Hematopoietic multipotent progenitor cell treated with erythropoietin and hydrocortisone succinate and interleukin-3 and kit ligand, for 8 days (in vitro differentiated cells): ENCODE data around the gene PLCG1.
"Not testable (repeated sequence)": the region's sequence is repeated elsewhere in the genome, so short reads cannot be mapped to it uniquely, and the experiment has no call there.

ENCODE experiments used
- DNase-seq: peaks from one replicate; pipeline ENCODE4 v3.0.0-alpha.2; 2015

Gene PLCG1

DNA sequence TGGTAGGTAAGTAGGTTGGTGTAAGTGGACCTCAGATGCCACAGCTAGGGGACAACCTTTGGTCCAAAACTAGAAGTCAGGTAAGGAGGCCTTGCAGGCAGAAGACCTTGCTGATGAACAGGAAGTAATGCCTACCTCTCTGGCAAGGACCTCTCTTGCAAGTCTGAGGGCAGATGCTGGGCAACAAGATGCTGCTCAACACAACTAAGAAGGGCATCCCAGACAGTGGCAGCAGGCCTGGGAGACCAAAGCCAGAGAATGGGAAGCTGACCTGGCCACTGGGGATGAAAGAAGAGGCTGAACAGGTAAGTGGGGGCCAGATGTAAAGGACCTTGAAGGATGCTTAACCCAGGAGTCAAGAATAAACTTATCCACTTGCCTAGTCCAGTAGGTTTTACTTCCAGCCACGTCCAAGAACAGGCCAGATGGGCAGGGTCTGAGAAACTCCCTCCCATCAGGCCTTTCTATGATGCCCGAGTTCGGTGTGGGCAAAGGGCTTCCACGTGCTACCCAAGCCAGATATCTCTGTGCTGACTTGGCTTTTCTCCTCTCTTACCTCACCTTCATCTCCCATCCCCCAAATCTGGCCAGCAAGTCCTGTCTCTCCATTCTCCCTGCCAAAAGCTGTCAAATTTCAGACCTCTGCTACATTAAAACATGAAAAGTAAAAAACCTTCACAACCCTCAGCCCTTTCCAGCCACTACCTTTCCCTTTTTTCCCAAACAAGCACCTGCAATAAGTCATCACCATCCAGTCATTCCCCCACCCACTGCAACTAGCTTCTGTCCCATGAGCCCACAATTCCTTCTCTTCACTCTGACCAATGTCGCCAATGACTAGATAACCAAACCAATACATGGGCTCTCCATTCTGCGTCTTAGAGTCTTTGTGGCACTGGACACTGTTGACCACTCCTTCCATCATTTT is 11.5 kb upstream of the PLCG1 start:
- DNase-seq, result no peak

DNA sequence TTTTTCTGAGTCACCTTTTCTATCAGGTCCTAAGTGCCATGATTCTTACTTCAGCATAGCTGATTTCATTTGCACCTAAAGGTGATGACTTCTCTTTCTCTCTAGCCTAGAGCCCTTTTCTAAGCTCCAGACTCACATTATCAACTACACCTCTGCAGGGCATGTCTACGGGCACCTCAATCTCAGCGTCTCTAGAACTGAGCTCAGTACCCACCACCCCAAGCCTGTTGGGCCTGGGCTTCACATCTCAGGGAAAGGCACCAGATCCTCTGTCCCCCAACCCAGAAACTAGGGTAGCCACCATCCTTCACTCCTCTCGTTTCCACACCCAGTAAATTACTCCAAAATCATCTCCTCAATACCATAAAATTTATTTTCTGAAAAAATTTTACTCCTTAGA is 10.6 kb upstream of the PLCG1 start:
- no peak for DNase-seq

DNA sequence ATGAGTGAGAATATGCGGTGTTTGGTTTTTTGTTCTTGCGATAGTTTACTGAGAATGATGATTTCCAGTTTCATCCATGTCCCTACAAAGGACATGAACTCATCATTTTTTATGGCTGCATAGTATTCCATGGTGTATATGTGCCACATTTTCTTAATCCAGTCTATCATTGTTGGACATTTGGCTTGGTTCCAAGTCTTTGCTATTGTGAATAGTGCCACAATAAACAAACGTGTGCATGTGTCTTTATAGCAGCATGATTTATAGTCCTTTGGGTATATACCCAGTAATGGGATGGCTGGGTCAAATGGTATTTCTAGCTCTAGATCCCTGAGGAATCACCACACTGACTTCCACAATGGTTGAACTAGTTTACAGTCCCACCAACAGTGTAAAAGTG is 9.0 kb upstream of the PLCG1 start:
- not testable (repeated sequence) for DNase-seq

DNA sequence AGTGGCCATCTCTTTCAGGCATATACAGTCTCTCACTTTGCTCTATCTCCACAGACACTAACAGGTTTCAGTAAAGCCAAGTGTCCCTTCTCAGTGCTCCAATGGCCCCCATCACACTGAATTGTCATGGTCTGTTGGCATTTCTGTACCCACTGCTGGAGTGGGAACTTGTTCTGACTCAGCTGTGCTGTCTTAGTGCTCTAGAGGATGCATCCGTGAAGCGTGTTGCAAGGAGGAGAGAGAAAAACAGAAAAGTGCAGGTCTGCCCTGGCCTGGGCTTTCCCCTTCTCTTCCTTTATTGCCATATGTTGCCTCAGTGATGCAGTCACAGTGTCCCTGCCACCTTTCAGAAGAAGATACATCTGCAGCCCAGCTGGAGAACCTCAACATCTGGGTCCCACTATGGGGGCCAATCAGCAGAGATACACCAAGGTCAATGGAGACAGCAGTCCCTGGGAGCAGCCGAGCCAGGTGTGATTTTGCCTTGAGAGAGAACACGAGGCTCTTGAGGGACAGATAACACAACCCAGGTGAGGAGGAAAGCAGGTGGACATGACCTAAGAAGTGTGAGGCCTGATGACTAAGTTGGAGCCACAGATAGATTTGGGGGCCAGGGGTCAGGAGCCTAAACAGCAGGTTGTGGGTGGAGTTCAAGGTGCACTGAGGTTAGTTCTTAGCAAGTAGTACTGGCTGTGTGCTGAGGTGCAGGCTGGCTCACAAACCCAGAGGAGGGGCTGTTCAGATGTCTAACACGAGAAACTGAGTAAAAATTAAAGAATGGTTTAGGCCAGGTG is 5.6 kb upstream of the PLCG1 start:
- DNase-seq, result no peak

DNA sequence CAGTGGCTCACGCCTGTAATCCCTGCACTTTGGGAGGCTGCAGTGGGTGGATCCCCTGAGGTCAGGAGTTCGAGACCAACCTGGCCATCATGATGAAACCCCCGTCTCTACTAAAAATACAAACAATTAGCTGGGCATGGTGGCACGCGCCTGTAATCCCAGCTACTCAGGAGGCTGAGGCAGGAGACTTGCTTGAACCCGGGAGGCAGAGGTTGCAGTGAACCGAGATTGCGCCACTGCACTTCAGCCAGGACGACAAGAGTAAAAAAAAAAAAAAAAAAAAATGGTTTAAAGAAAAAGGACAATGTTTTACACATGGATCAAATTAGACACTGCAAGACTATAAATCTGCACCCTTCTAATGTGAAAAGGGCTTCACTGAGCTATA is 5.0 kb upstream of the PLCG1 start:
- DNase-seq, result not testable (repeated sequence)

DNA sequence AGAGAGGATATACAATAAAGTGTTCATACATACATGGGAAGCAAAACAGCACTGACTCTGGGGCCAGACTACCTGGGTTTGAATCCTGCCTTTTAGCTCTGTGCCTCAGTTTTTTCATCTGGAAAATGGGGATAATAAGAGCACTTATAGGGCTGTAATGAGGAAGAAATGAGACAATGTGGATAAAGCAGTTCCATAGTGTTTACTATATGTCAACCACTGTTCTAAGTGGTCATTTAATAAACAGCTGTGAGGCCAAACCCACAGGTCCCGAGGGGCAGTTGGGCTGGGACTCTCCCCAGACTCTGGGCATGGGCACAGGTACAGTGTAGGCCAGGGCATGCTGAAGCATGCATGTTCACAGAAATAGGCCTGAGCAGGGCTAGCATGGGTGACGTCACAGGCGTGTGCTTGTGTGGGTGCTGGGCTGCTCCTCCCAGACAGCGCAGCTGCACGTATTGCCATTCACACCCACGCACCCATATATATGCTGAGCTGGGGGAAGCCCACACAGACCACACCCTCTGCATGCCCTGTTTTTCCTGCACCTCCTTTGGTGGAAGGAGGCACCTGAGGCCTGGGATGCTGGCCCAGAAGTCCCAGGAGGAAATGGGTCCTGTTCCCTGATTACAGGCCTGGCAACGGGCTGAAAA is 3.5 kb upstream of the PLCG1 start:
- DNase-seq, result no peak

DNA sequence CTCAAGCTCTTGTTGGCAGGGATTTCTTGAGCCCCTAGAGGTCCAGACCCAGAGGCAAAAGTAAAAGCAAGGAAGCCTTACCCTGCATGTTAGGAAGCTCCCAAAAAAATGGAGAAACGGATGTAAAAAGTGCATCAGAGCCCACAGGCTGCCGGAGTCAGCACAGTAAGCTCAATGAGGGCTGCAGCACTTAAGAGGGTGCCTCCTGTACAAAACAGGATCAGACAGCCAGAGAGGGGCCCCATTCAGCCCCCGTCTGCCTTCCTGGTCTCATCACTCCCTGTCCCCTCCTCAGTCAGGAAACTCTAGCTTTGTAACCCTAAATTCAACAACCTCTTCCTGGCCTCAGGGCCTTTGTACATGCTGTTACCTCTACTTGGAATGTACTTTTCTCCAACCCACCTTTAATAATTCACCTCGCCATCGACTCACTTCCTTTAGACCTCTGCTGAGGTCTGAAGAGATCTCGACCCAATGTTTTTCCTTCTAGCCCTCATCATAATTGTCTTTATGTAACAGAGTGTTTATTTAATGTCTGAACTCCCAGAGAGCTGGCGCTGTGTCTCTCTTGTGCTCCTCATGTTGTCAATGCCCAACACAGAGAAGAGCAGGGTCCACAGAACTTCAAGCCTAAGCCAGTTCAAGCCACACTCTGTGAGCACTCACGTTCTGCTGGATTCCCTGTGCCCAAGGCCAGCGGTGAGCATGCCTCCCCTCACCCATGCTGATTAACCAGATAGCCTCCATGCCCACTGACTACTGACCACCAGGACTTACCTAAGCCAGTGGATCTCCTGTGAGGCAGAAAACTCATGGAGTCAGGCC is 2.8 kb upstream of the PLCG1 start:
- no peak for DNase-seq

DNA sequence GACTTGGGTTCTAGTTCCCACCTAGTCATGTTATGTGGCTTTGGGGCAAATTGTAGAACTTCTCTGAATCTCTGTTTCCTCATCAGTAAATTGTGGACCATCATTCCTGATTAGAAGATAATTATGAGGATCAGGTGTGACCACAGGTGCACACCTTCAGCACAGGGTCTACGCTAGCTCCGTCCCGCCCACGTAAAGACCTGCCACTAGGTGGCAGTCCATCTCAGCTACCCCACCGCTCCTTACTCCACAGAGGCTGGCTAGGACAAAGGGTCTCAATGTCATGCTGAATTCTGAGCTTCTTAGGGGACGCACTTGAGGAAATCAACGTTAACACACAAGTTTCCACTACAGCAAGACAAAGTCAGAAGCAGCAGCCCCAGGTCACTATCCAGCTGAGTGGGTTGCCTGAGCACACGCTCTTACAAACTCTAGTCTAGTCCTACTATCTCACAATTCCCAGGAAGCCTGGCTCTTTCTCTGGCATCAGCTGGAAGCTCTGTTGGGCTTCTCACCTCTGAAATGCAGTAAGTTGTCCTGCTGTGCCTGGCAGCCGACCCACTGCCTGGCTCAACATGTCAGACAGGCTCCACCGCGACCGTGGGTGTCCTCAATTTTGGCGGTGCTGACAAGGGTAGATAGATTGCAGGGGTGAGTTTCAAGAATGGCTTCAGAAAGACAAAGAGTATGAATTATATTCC is 2.0 kb upstream of the PLCG1 start:
- peak; percentile 55 for DNase-seq

DNA sequence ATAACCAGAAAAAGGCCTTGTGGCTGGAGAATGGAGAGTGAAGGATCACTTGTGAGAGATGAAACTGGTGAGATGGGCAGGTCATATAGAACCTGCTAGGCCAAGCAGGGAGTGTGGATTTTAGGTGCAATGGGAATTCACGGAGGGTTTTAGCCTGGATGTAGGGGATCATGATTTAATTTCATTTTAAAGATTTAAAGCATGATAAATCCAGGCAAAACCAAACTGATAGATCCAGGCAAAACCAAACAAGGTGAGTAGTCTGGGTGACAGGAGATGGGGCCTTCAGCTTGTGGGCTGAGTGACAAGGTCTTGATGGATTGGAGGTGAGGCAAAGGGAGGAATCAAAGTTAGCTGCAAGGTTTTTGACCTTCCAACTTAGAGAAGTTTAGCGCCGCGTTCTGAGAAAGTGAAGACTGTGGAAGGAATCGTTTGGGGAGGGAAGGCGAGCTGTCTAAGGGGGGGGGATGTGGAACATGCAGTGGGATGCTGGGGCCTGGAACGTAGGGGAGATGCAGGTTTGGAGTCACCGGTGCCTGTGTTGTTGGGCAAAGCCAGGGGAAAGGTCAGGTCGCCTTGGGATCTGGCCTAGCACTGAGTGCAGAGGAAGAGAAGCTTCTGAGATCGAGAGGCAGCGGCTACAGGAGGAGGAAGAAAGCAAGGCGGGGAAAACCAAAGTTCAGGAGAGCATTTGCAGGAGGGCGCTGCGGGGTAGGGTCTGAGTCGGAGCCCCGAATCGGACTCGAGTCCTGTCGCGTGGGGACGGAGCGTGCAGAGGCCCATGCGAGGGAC is 1.3 kb upstream of the PLCG1 start:
- DNase-seq, result no peak

DNA sequence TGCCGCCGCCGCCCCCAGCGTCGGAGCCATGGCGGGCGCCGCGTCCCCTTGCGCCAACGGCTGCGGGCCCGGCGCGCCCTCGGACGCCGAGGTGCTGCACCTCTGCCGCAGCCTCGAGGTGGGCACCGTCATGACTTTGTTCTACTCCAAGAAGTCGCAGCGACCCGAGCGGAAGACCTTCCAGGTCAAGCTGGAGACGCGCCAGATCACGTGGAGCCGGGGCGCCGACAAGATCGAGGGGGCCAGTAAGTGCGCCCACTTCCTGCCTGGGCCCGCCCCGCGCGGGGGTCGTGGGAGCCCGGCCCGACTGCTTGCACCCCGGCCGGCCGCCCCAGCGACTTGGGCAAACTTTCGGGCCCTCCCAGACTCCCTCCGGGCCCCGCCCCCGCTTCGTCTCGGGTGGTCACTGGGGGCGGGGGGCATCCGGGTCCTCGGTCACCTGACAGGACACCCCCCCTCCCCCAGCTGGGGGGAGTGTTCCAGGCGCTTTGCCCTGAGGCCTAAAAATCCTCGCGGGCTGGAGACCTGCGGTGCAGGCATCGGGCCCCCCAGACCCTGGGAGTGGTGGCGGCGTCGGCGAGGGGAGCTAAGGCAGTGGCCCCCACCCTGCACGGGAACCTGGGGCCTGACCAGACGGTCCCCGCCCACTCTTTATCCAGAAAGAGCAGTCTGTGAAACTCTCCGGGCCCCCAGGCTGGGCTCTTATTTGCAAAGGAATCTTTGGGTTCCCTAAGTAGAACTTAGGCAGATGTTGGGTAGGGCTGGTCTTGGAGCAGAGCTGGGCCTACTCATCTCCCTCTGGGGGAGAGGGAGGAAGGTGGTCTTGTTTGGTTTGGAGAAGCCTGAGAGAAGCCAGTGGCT is 501 bp downstream of the PLCG1 start:
- peak; percentile 60 for DNase-seq

DNA sequence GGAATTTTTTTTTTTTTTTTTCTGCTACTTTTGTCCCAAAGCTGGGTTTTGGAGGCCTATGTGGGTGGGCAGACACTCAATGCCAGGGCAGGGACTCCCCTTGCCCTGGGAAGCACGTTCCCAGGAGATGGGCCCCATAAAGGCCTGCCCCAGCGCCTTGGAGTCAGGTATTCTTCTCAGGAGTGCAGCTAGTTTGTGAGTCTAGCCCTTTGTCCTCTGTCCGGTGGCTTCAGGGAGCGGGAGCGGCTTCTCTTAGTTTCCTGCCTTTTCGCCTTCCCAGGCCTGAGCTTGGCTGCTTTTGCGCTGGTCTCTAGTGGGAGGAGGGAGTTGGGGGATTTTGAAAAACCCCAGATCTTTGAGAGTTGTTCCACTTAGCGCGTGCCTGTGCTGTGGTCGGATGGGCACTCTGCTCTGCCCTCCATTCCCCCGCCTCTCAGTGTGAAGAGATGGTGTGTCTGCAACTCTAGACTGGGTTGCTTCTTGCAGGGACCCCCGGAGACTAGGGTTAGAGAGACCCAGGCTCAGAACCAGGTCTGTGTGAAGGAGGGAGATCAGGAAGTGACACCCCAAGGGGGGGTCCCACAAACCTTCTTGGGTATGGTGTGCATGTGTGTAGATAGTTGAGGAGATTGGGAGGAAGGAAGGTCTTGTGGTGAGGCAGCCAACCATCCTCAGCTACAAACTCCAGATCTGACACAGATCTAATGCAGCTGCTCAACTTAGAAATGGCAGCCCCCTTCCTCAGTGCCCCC is 1.3 kb downstream of the PLCG1 start:
- DNase-seq, result no peak

DNA sequence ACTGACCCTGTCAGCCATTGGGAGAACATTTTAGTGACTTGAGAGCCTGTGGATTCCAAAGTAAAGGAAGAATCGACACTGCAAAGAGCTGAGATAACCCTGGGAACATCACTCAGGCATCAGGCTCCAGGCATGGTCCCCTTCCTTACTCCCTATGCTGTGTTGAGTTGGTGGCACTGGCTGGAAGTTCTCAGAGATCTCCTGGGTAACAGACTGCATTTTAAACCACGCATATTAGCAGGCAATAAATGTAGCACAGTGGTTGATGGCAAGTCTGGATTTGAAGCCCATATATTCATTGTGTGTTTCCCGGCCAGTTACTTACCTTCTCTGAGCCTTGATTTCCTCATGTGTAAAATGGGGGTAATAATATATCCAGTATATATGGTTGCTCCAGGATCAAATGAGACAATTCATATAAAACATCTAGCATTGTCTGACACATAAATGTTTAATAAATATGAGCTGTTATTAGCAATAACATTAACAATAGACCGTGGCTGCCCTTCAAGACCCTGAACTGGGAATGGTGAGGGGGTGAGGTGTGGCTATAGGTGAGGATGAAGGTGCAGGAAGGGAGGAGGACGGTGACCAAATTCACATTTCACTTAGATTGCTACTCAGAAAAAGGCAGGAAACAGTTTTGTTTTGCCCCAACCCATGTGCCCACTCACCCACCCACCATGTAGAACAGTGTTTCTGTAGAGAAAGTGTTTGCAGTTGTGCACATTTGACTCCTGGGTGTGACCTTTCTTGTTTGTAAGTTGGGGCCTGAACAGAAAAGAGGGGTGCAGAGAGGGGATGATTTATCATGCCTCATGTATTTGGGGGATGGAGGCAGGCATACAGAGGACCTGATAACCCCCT is 2.1 kb downstream of the PLCG1 start:
- no peak for DNase-seq

DNA sequence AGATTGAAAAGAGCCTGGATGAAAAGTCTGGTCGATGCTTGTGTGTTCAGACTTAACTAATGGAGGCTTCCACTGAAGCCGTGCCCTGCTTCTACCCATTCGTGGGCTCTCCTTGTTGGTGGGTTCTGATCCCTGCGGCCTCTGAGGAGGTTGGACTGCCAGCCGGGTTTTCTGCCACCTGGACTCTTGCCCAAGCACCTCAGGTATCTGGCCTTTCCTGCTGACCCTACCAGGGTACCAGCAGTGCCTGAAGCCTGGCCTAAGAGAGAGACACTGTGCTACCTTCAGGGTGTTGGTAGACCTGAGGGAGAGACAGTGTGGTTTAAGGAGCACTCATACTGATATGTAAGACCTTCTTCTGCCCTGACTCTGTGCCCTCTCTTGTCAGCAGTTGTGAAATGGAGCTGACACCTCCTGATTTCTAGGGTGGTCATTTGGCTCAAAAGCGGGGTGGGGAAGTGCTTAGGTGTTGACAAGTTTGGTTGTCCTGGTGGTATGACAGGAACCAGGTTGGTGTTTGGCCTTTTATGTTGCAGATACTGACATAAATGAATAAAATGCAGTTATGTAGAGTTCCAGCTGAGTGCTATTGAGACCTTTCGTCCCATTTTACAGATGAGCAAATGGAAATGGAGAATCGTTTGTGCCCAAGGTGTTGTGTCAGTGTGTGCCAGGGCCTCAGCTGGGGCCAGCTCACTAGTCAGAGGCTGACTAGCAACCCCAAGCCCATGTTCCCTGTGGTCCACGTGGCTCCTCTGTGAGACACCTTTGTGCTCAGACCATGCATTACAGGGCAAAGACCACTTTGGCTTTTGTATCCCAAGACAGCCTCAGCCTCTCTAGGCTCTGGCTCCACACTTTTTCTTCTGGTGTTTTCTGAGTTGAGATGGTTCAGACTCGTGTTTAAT is 3.1 kb downstream of the PLCG1 start:
- DNase-seq, result no peak

DNA sequence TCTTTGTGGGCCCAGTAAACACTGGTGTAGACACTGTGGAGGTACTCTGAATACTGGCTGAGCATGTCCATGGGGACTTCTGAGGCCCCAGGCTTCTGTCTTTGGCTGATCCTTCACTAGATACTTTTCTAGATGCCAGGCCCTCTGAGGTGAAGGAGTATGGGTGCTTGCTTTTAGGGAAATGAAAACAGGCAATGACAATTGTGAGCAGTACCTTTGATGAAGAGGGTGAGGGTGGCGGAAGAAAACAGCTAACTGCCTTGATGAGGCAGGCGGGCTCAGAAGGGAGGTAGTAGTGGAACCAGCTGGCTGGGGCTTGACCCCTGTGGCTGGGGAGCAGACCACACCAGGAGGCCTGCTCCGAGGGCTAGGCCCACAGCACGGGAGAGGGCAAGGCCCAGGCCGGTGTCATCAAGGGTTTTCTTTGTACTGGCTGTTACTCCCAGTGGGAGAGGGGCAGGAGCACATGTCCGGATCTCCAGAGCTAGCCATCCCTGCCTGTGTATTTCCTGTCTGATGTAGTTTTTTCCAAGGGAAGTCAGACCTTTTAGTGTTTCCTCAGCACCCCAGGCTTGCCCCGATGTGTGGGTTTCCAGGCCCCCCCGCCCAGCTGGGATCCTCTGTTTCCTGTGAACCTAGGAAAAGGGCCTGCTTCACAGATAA is 3.9 kb downstream of the PLCG1 start:
- DNase-seq, result no peak

DNA sequence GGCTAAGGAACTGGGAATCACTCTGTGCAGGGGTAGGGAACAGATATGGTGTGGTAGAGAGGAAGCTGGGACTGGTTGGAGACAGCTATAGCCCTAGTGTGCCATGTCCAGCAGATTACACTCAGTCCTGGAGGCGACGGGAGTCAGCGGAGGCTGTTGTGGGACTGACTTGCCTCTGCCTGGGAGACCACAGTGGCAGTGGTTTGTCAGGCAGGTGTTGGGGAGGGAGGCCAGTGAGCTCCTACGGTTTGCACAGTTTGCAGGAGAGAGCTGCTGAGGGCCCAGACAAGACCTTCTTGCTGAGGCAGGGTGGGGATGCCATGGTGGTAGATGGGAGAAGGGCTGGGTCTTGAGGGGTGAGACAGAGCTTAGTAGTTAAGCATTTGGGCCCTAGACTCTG is 4.9 kb downstream of the PLCG1 start:
- no peak for DNase-seq

DNA sequence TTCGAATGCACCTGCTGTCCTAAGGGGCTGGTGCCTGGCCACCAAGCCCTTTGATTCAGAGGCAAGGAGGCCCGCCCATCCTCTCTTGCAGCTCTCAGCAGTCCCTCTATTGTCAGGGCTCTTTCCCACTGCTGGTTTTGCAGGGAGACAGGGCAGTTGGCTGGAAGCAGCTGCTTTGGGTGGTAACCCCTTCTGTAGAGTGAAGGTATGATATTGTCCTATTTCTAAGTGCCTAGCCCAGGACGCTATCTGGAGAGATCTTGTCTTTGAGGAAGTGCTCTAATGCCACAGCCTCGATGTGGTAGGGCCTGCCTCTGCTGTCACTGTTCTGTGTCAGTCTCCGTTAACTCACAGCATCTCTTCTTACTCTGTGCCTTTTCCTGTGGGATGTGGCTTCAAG is 5.6 kb downstream of the PLCG1 start:
- peak; percentile 29 for DNase-seq

DNA sequence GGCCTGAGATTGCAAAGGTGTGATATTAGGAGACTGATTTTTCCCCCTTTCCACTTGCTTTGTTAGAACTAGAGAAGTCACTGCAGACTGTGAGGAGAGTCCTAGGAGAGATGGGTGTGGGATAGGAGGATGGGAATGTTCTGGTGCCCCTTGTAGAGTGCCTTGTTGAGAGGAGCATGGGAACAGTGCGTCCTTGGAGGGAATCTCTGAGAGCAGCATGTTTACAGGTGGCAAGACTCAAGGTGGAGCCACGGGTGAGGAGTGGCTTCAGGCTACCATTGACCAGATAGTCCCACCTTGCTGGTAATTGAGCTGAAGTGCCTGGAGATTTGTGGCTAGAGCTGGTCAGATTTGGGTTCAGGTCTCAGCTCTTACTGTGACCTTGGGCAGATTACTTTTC is 6.0 kb downstream of the PLCG1 start:
- DNase-seq, result no peak
